Islet precursor cell (in vitro differentiated cells): ENCODE results near the gene DNAH12.

Source experiments
- DNase-seq: peaks from one replicate; pipeline ENCODE4 v3.0.0-alpha.2; 2018

The DNAH12 gene

DNA sequence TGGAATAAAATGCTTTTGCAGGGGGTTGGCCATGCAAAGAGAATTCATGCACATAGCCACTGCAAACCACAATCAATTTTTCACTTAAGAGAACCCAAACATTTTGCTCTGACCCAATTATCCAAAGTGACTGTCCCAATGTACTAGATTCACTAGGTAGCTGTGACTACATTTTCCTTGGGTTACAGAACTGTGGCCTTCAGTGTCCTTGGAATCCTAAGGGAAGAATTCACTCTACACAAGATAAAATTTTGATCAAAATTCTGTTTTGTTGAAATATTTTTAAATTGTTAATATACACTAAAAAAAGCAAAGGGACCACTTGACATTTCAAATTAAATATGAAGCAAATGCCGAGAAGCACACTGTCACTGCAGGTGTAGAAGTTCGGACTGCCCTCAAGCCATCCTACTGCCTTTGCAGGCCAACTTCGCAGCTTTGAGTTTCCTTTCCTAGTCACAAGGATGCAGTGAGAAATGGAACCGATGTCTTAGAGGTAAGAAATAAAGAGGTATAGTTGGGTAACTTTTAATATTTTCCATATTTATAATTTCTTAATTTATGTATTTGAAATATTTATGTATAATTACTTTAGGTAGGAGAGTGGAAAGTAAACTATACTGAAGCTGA lies 251.1 kb downstream of the DNAH12 start:
- DNase-seq, result no peak

DNA sequence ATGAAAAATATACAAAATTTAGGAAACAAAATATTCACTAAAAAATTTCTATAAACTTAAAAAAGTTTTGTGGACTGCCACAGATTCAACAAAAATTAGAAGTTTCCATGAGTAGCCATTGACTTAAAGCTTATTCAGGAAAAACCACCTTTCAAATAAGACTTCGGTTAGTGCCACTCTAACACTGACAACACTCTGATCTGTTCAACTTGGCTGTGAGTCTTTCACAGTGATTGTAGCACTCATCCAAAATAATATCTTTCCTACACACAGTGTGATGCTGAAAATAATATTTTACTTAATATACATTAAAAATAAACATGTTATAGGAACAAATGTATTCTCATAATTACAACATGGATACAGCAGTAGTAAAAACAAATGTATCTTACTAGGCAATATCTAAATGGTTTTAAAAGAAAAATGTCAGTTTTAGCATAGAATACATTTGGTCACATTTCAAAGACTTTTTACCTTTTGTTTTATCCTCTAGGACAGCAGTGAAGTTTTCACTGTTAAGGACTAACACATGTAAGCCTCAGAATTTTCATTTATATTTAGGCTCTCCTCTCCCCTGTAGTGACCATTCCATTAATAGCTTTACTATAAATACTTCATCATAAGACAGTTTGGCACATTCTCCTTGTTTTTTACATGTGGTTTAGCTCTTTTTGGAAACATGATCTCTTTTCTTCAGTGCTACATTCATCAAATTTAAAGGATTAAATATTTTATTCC lies 251.8 kb downstream of the DNAH12 start, which contains the start of gene ASB14:
Gene ASB14, minus strand, starts transcription at position 527 of the 738 bp plus-strand sequence. CDS start 652 bp downstream, outside the sequence.
- DNase-seq, result no peak

DNA sequence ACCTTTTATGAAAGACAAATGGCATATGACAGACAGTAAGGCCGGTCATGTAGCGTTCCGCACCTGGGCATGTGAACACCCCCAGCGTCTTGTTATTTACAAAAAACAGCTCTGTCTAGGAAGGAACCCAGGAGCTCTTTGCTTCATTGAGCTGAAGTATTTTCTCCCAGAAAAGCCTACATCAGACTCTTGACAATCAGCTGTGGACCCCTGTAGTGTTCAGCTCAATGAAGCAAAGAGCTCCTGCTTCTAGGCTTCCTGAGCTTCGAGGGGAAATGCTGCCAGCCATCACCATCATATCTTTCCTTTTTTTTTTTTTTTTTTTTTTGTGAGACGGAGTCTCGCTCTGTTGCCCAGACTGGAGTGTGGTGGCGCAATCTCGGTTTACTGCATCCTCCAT lies 255.7 kb downstream of the DNAH12 start:
- DNase-seq, result no peak

DNA sequence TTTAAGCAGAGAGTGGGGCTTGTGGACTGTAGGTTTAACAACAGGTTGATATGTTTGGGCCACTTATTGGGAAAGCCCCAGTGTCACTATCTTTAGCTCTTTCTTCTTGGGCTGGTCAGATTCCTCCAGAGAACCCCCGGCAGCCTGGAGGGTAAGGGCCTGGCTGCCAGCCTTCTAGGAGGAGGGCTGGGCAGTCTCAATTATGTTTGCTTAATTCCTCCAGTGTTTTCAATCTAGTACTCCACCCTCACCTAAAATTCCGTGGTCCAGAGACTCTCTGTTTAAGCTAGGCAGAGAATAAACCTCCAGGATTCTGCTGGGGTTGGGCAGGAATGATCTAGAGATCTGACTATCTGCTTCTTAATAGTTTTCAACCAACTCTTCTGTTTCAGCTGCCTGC lies 256.9 kb downstream of the DNAH12 start:
- DNase-seq, result no peak

DNA sequence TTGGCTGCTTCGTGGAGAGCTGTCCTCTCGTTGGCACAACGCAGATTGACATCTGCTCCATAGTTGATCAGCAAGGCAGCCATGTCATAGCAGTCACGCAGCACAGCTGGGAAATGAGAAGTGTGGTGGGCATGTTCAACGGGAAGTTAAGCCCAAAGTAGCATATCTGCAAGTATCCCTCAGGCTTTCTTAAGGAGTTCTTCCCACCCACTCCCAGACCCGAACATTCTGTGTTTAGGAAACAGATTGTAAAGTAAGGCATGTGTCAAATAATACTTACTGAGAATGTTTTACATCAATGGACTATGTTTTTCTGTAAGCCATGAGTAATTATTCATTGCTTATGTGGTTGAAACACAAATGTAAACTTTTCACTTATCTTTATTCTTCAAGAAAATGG lies 260.8 kb downstream of the DNAH12 start:
- DNase-seq, result no peak

DNA sequence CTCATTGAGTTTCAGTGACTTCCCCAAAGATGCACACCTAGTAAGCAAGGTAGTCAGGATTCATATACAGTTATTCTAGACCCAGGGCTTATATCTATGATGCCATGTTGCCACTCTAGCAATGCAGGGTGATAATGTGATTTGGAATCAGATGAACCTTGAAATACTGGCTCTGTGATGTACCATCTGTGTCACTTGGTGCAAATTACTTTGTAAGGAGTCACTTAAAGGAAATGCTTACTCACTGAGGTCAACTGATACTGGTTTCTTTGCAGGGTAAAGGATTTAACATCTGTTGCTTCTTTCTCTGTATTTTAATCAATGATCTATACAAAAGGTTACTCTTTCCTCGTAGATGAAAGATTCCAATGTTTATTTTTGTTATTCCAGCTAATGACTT lies 262.4 kb downstream of the DNAH12 start:
- no peak for DNase-seq

DNA sequence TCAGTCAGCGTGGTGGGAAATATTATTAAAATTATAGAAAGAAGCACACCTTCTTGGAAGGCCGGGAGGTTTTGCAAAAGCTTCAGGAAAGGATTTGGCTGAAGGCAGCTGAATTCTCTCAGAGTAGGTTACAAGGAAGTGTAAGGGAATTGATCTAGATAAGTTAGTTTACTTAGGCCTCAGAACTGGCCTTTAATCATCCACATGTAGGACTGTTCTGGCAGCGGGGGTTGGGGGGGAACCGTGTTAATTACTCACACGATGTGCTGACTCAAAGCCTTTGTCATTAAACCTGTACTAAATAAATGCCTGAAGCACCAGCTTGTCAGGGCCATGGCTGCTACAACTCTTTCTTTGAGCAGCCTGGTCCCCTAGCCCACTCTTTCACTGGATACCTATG lies 264.5 kb downstream of the DNAH12 start:
- DNase-seq, result no peak

DNA sequence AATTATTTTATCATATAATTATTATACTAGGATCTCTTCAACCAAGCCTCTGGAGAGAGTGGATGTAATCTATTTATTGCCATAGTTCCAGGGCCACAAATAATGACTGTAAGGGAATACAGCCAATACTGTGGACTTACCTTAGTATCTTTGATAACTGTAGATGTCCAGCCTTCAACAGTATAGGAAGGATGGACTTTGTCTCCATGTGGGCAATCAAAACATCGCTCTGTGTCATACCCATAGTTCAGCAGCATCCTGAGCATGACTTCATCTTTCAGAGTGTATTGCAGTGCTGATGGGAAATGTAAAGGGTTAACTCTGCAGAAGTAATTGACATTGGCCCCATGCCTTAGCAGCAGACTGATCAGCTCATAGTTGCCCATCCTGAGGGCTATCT lies 265.9 kb downstream of the DNAH12 start:
- DNase-seq, result no peak

DNA sequence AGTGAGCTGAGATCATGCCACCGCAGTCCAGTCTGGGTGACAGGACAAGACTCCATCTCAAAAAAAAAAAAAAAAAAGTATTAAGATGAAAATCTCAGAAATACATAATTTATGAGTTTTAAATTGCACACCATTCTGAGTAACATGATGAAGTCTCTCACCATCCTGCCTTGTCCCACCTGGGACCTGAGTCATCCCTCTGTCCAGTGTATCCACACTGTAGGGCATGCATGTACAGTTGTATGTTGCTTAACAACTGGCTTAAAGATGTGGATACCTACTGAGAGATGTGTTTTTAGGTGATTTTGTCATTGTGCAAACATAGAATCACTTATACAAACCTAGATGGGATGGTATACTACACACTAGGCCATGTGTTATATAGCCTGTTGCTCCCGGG lies 268.8 kb downstream of the DNAH12 start:
- no peak for DNase-seq

DNA sequence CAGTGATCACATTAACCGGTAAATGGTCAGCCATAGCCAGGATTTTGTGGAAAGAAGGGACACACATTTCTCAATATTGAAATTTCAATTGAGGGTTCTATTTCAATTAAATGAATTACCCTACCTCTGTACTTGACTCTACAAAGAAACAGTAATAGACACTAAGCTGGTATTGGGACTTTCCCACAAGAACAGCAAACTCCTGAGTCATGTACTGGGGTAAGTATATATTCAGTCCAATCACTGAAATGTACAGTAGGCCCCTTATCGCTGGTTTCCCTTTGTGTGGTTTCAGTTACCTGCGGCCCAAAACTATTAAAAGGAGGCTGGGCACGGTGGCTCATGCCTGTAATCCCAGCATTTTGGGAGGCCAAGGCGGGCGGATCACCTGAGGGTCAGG lies 269.3 kb downstream of the DNAH12 start:
- no peak for DNase-seq

DNA sequence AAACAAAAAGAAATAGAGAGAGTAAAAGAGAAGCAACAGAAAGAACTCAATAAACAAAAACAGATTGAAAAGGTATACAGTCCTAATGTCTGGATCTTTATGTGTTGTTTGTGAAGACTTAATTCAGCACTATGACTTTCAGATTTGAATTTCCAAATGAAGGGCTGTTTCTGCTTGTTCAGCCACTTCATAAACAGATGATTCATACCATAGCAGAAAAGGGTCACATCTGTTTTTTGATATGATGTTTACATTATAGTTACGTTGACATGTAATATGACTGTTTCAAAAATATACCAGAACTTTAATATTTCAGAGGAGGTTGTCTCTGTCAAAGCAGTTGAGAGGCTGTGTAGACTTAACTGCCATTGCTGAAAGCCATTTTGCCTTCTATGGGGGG lies 275.7 kb downstream of the DNAH12 start:
- DNase-seq, result no peak

DNA sequence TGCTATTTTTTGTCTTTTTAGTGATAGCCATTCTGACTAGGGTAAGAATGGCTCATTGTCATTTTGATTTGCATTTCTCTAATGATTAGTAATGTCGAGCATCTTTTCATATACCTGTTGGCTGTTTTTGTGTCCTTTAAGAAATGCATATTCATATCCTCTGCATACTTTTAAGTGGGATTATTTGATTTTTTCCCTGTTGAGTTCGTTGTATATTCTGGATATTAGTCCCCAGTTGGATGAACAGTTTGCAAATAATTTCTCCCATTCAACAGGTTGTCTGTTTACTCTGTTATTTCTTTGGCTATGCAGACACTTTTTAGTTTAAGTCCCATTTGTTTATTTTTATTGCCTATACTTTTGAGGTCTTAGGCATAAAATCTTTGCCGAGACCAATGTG lies 282.2 kb downstream of the DNAH12 start:
- DNase-seq, result no peak

DNA sequence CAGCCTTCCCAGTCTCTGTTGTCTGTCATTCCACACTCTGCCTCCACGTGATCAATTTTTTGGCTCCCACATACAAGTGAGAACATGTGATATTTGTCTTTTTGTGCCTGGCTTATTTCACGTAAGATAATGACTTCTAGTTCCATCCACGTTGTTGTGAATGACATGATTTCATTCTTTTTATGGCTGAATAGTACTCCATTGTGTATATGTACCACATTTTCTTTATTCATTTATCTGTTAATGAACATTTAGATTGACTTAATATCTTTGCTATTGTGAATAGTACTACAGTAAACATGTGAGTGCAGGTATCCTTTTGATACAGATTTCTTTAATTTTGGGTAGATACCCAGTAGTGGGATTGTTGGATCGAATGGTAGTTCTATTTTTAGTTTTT lies 283.0 kb downstream of the DNAH12 start:
- no peak for DNase-seq

DNA sequence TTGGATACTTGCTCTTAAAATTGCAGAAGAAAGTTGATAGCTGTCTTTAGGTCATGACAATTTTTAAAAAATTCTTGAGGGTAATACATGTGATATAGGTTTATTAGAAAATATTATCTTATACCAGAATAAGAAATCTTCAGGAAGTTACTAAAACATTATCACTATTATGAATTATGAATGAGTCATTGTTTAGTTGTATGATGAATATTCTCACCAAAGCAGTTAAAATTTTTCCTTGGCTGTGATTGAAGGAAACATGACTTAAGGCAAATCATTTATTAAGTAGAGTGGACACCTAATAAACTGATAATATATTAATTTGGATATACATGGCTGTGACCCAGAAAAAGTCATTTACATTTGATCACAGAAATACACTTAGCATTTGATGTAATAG lies 286.5 kb downstream of the DNAH12 start:
- no peak for DNase-seq

DNA sequence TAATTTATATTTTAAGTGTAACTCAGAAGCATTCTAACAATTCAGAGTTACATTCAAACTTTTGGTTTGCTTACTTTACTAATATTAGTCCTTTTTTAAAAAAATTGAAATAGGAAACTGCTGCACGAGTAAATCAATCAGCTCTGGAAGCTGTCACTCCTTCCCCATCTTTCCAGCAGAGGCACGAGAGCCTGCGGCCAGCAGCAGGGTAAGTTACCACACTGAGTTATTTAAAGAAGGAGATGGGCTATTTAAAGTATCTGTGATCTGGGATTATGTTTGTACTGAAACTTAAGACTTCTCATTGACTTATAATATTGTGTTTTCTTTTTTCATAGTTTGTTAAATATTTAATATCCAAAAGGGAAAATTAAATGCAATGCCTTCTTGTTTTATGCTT lies 287.3 kb downstream of the DNAH12 start:
- no peak for DNase-seq

DNA sequence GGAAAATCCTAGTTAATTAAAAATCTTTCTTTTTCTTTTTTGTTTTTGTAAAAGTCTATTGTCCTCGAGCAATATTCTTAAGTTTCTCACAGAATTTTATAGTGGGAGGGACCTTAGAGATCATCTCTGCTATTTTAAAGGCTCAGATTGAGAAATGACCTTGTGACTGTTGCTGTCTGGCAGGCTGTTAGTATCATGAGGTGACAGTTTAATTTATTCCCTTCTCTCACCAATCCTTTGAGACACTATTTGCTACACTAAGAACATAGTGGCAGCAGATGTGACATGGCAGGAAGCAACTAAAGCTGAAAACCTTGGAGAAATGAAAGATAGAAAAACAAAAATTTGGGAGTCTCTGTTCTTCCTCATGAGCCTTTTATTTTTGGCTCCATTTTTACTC lies 291.7 kb downstream of the DNAH12 start:
- DNase-seq, result no peak

DNA sequence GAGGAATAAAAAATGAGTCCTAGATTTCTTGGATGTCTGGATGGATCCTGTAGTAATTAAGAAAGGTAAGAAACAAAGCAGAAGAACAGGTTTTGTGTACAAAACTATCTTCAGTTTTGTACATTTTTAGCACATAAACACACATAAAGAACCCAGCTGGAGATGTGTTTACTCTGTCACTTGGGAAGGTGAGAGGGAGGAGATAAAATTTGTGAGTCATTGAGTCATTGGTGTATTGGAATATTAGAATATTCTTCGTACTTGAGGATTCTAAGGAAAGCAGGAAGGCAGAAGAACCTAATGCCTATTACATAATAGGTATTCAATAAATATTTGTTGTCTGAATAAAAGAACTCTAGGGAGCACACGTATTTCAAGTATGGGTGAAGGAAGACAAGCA lies 299.2 kb downstream of the DNAH12 start:
- DNase-seq, result no peak
